Astrocyte of the spinal cord (primary cell): Measurements from ENCODE around the gene ADH1B.
"Not testable (repeated sequence)": the region's sequence is repeated elsewhere in the genome, so short reads cannot be mapped to it uniquely, and the experiment has no call there.

Source experiments
- DNase-seq: peaks from one replicate; pipeline ENCODE4 v3.0.0; 2011; ENCODE audit warnings: low read depth, low spot score
- H3K4me3 ChIP-seq: 2 replicates; pipeline ENCODE4 v1.5.1; 2011; ENCODE audit warnings: low read depth, mild to moderate bottlenecking, low read length, moderate library complexity
- in situ Hi-C: cut with HindIII; loops from 2 replicates; pipeline ENCODE4 v1.10.0; 2017; ENCODE audit warnings: low sequenced_read_pairs
- TF ChIP-seq, protein P1 (sequence below): IDR thresholded peaks from 2 replicates; pipeline ENCODE4 v1.5.1; 2012; ENCODE audit warnings: low read depth, mild to moderate bottlenecking, low read length, inconsistent platforms

The ADH1B gene

GRCh38 chr4:99349338-99349737 is 28.1 kb upstream of the ADH1B start:
- DNase-seq: no peak
- no peak overlapping the region for H3K4me3 ChIP-seq
- in situ Hi-C loops: no loop called here
- TF ChIP-seq, protein P1, sequence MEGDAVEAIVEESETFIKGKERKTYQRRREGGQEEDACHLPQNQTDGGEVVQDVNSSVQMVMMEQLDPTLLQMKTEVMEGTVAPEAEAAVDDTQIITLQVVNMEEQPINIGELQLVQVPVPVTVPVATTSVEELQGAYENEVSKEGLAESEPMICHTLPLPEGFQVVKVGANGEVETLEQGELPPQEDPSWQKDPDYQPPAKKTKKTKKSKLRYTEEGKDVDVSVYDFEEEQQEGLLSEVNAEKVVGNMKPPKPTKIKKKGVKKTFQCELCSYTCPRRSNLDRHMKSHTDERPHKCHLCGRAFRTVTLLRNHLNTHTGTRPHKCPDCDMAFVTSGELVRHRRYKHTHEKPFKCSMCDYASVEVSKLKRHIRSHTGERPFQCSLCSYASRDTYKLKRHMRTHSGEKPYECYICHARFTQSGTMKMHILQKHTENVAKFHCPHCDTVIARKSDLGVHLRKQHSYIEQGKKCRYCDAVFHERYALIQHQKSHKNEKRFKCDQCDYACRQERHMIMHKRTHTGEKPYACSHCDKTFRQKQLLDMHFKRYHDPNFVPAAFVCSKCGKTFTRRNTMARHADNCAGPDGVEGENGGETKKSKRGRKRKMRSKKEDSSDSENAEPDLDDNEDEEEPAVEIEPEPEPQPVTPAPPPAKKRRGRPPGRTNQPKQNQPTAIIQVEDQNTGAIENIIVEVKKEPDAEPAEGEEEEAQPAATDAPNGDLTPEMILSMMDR: no peak

DNA sequence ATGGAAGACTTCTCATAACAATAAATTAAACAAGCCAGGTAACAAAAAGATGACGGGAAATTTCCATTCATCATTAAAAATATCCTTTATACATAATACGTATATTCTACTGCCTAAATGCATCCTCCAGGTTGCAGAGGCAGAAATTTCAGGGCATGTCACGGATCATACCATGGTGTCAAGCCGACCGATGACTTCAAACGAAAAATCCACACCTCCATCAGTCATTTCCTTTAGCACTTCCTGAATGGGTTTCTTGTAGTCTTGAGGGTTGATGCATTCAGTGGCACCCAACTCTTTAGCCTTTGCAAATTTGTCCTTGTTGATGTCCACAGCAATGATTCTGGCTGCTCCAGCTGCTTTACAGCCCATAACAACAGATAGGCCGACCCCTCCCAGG is 21.4 kb upstream of the ADH1B start:
- H3K4me3 ChIP-seq, DNase-seq, in situ Hi-C loops: not testable (repeated sequence)

- no peak overlapping the region for H3K4me3 ChIP-seq
- in situ Hi-C loops: no loop called here
- DNase-seq: no peak
- TF ChIP-seq, protein P1: no peak
Observed at GRCh38 chr4:99341426-99341825, 20.2 kb upstream of the ADH1B start.

GRCh38 chr4:99339172-99339571 is 18.0 kb upstream of the ADH1B start:
- TF ChIP-seq, protein P1: no peak
- DNase-seq: no peak
- H3K4me3 ChIP-seq: no peak overlapping the region
- in situ Hi-C loops: no loop called here

DNA sequence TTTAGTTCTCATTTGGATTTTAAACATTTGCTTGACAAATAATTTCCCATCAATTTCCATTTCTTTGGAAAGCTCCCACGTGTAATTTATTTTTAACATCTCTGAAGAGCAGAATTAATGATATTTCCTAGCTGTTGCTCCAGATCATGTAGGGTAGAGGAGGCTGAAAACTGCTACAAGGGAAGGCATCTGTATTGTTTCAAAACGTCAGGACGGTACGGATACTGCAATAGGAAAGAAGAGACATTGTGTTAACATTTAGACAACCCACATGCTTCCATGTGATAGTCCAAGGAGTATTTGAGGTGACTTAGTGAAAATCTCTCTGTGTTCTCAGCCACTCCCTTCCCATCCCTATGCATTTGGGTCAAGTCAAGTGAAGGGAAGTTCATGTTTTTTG is 15.4 kb upstream of the ADH1B start:
- no peak overlapping the region for H3K4me3 ChIP-seq
- in situ Hi-C loops: no loop called here
- TF ChIP-seq, protein P1: no peak
- DNase-seq: no peak

- in situ Hi-C loops: no loop called here
- no peak for DNase-seq
- TF ChIP-seq, protein P1: no peak
- H3K4me3 ChIP-seq: no peak overlapping the region
Observed at GRCh38 chr4:99334880-99335279, 13.7 kb upstream of the ADH1B start.

DNA sequence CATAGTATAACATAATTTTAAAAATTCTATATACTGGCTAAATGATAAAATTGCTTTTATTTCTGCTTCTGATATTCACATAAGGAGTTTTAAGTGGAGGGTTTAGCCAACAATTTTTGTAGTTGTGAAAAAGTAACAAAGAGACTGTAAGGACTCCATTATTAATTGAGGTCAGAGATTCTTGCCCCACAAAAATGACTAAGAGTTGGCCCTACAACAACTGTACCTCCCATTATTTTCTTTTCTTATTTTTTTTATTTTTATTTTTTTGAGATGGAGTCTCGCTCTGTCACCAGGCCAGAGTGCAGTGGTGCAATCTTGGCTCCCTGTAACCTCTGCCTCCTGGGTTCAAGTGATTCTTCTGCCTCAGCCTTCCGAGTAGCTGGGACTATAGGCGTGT is 9.4 kb upstream of the ADH1B start:
- TF ChIP-seq, protein P1: no peak
- H3K4me3 ChIP-seq: no peak overlapping the region
- in situ Hi-C loops: no loop called here
- DNase-seq: no peak
